SK-N-SH (cell line): ENCODE results near the gene RTN4RL1.

Experiments
- CHD2 ChIP-seq: fragments of 150-350 bp; IDR thresholded peaks from 2 replicates; pipeline ENCODE4 v1.6.1; 2018; ENCODE audit warnings: low read length; ENCODE audit not compliant: partially characterized antibody
- CTCF ChIP-seq: fragments of 200-600 bp; sonication (generic); IDR thresholded peaks from 2 replicates; pipeline ENCODE4 v1.6.1; 2017; ENCODE audit warnings: antibody characterized with exemption, mild to moderate bottlenecking, moderate library complexity
- JUND ChIP-seq: IDR thresholded peaks from 2 replicates; pipeline ENCODE4 v1.4.0; 2012
- MAX ChIP-seq: IDR thresholded peaks from 2 replicates; pipeline ENCODE4 v1.4.0; 2012; ENCODE audit warnings: low read depth
- NFIC ChIP-seq: IDR thresholded peaks from 2 replicates; pipeline ENCODE4 v1.4.0; 2012; ENCODE audit warnings: borderline replicate concordance
- POLR2AphosphoS5 ChIP-seq: IDR thresholded peaks from 2 replicates; pipeline ENCODE4 v1.6.1; 2012; ENCODE audit warnings: low read depth, low read length
- RCOR1 ChIP-seq: fragments of 150-350 bp; IDR thresholded peaks from 2 replicates; pipeline ENCODE4 v1.6.1; 2017; ENCODE audit warnings: antibody characterized with exemption, low read length
- USF2 ChIP-seq: fragments of 150-350 bp; IDR thresholded peaks from 2 replicates; pipeline ENCODE4 v1.6.1; 2017; ENCODE audit warnings: antibody characterized with exemption, low read length, low read depth, borderline replicate concordance

DNA sequence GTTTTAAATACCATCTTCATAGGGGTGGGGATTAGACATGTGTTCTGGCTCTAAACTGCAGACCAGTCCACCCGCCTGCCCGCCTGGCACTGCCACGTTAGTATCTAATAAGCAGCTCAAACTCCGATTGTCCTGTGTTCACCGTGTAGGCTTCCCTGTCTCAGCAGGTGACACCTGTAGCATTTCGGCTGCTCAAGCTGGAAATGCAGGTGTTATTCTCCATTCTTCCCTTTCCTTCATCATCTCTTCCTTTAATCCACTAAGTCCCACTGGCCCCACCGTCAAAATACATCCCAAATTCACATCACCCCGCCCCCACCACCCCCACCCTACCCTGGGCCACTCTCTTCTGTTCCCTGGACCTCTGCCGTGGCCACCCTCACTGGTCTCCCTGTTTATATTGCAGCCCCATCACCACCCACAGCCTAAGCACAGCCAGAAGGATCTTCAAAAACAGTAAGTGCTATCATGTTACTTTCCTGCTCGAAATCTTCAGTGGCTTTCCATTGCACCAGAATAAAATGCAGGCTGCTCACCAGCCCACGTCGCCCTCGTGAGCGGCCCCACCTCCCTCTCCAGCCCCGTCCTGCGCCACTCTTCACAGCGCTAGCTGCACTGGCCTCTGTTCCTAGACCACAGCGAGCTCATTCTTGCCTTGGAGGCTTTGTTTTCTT is 65.1 kb downstream of the RTN4RL1 start:
- no peak for TF ChIP-seq JUND
- no peak for TF ChIP-seq CTCF
- no peak for TF ChIP-seq MAX
- TF ChIP-seq POLR2AphosphoS5, result no peak
- no peak for TF ChIP-seq NFIC
- no peak for TF ChIP-seq CHD2
- TF ChIP-seq USF2, result no peak
- TF ChIP-seq RCOR1, result no peak
